Measurements from ENCODE around the gene APAF1.
"Not testable (repeated sequence)": the region's sequence is repeated elsewhere in the genome, so short reads cannot be mapped to it uniquely, and the experiment has no call there.

APAF1 gene

DNA sequence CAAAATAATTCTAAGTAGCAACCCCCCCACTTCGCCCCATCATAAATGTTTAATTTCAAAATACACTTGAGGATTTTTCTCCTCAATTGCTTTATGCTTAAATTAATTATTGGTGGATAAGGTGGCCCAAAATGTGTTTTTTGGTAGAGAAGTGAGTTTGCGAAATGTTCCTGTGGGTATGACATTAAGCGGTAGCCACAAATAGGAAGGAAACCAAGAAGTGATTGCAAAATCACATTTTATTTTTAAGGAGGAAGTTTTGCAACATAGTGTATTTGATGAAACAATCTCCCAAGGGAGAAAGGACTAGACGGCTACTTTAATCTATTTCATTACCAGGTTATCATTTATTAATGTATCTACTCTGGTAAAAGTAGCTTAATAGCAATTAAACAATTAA is 26.1 kb upstream of the APAF1 start:
- H3K4me3 ChIP-seq (ENCODE audit: low read depth, low read length): no peak overlapping the region
- TF ChIP-seq, protein P1, sequence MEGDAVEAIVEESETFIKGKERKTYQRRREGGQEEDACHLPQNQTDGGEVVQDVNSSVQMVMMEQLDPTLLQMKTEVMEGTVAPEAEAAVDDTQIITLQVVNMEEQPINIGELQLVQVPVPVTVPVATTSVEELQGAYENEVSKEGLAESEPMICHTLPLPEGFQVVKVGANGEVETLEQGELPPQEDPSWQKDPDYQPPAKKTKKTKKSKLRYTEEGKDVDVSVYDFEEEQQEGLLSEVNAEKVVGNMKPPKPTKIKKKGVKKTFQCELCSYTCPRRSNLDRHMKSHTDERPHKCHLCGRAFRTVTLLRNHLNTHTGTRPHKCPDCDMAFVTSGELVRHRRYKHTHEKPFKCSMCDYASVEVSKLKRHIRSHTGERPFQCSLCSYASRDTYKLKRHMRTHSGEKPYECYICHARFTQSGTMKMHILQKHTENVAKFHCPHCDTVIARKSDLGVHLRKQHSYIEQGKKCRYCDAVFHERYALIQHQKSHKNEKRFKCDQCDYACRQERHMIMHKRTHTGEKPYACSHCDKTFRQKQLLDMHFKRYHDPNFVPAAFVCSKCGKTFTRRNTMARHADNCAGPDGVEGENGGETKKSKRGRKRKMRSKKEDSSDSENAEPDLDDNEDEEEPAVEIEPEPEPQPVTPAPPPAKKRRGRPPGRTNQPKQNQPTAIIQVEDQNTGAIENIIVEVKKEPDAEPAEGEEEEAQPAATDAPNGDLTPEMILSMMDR (IDR thresholded peaks at IDR 0.05; ENCODE audit: low read depth, low read length, missing control alignments): no peak

GRCh38 chr12:98635657-98636323 is 9.3 kb upstream of the APAF1 start:
- peak; percentile 73 for DNase-seq (ENCODE audit: low read depth)
- no peak overlapping the region for H3K4me3 ChIP-seq (ENCODE audit: low read depth, low read length)
- TF ChIP-seq, protein P1 (IDR thresholded peaks at IDR 0.05; ENCODE audit: low read depth, low read length, missing control alignments): no peak
- in situ Hi-C loops (cut with HindIII; ENCODE audit: low sequenced_read_pairs): no loop called here

More for the DNA sequence above, 26.1 kb upstream of the APAF1 start:
- in situ Hi-C loops (cut with HindIII; ENCODE audit: low sequenced_read_pairs): no loop called here
- DNase-seq (ENCODE audit: low read depth): no peak

- in situ Hi-C loops (cut with HindIII; ENCODE audit: low sequenced_read_pairs): no loop called here
- TF ChIP-seq, protein P1 (IDR thresholded peaks at IDR 0.05; ENCODE audit: low read depth, low read length, missing control alignments): no peak
- no peak overlapping the region for H3K4me3 ChIP-seq (ENCODE audit: low read depth, low read length)
- DNase-seq (ENCODE audit: low read depth): no peak
Observed at GRCh38 chr12:98637068-98637467, 8.0 kb upstream of the APAF1 start.

DNA sequence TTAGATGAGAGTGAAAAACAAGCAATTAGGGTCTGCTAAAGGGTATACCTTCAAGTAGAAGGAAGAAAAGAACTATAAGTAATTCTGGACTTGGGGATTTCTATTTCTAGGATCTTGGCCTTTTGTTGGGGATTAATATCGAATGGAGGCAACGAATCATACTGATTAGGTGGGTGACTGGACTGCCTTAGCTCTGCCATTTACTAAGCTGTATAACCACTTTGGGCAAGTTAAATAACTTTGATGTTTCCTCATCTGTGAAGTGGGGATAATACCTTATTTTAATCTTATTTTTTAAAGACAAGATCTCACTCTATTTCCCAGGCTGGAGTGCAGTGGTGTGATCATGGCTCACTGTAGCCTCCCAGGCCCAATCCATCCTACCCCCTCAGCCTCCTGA is 7.1 kb upstream of the APAF1 start:
- no peak for DNase-seq (ENCODE audit: low read depth)
- H3K4me3 ChIP-seq (ENCODE audit: low read depth, low read length): no peak overlapping the region
- TF ChIP-seq, protein P1 (IDR thresholded peaks at IDR 0.05; ENCODE audit: low read depth, low read length, missing control alignments): no peak
- in situ Hi-C loops (cut with HindIII; ENCODE audit: low sequenced_read_pairs): no loop called here

- TF ChIP-seq, protein P1 (IDR thresholded peaks at IDR 0.05; ENCODE audit: low read depth, low read length, missing control alignments): no peak
- H3K4me3 ChIP-seq (ENCODE audit: low read depth, low read length): no peak overlapping the region
- DNase-seq (ENCODE audit: low read depth): no peak
- in situ Hi-C loops (cut with HindIII; ENCODE audit: low sequenced_read_pairs): no loop called here
Observed at GRCh38 chr12:98639491-98639890, 5.6 kb upstream of the APAF1 start.

DNA sequence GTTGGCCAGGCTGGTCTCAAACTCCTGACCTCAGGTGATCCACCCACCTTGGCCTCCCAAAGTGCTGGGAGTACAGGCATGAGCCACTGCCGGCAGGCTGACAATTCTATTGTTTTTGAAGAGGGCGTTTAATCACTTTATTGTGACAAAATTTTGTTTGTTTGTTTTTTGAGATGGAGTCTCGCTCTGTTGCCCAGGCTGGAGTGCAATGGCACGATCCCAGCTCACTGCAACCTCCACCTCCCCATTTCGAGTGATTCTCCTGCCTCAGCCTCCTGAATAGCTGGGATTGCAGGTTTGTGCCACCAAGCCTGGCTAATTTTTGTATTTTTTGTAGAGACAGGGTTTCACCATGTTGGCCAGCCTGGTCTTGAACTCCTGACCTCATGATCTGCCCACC is 2.3 kb upstream of the APAF1 start:
- peak overlapping the region; percentile 96 for H3K4me3 ChIP-seq (ENCODE audit: low read depth, low read length)
- DNase-seq (ENCODE audit: low read depth); in situ Hi-C loops (cut with HindIII; ENCODE audit: low sequenced_read_pairs): not testable (repeated sequence)

DNA sequence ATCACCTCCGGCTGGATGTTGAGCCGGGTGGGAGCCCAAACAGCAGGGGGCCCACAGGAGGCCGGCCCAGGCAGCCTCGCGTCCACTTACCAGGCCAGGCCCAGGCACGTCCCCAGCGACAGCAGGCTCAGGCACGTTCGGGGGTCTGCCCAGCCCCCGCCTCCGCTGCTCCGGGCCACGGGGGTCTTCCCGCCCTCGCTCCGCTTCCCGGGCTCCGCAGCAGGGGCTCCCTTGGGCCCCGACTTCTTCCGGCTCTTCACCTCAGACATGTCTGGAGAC is 718 bp upstream of the APAF1 start:
- peak overlapping the region; percentile 96 for H3K4me3 ChIP-seq (ENCODE audit: low read depth, low read length)
- DNase-seq (ENCODE audit: low read depth): no peak
- in situ Hi-C loops (cut with HindIII; ENCODE audit: low sequenced_read_pairs): no loop called here
- TF ChIP-seq, protein P1 (IDR thresholded peaks at IDR 0.05; ENCODE audit: low read depth, low read length, missing control alignments): peak; percentile 15

Data from astrocyte of the cerebellum (primary cell).